GM23338 (cell line): Measurements from ENCODE around the gene MINAR1. TPM values are rescaled to one million over a fixed set of nuclear protein-coding genes. Genes with fewer than 3 reads are reported as not detected.

Source experiments
- ATAC-seq: fragments of 200-7000 bp; cut with Tn5 transposase; 3 replicates; pipeline ENCODE4 v1.9.1; 2020
- DNase-seq: peaks from one replicate; pipeline ENCODE4 v3.0.0-alpha.2; 2015; ENCODE audit warnings: low spot score
- H2AFZ ChIP-seq: fragments of 200-600 bp; sonication (generic); 2 replicates; pipeline ENCODE4 v1.8.0; 2016; ENCODE audit warnings: antibody characterized with exemption, mild to moderate bottlenecking, moderate library complexity
- H3F3A ChIP-seq: fragments of 200-600 bp; sonication (generic); replicated peaks from 2 replicates; pipeline ENCODE4 v1.8.0; 2017; ENCODE audit warnings: antibody characterized with exemption, mixed run types, low read depth
- H3K27ac ChIP-seq: fragments of 200-600 bp; sonication (generic); 2 replicates; pipeline ENCODE4 v1.6.1; 2016; ENCODE audit warnings: low read depth
- H3K27me3 ChIP-seq: fragments of 200-600 bp; sonication (generic); 2 replicates; pipeline ENCODE4 v1.8.0; 2016; ENCODE audit warnings: mild to moderate bottlenecking, mixed run types, moderate library complexity; ENCODE audit not compliant: insufficient read depth
- H3K36me3 ChIP-seq: fragments of 200-600 bp; sonication (generic); 2 replicates; pipeline ENCODE4 v1.8.0; 2016; ENCODE audit warnings: mild to moderate bottlenecking; ENCODE audit not compliant: insufficient read depth
- H3K4me1 ChIP-seq: fragments of 200-600 bp; sonication (generic); 2 replicates; pipeline ENCODE4 v1.8.0; 2016; ENCODE audit warnings: mild to moderate bottlenecking, moderate library complexity; ENCODE audit not compliant: insufficient read depth
- H3K4me2 ChIP-seq: fragments of 200-600 bp; sonication (generic); 2 replicates; pipeline ENCODE4 v1.7.1; 2017; ENCODE audit warnings: mixed run types
- H3K4me3 ChIP-seq: fragments of 200-600 bp; sonication (generic); 2 replicates; pipeline ENCODE4 v1.6.1; 2016; ENCODE audit warnings: mixed run types
- H3K79me2 ChIP-seq: fragments of 200-600 bp; sonication (generic); replicated peaks from 2 replicates; pipeline ENCODE4 v1.8.0; 2017; ENCODE audit warnings: mild to moderate bottlenecking; ENCODE audit not compliant: insufficient read depth
- H3K9me2 ChIP-seq: fragments of 200-600 bp; sonication (generic); 2 replicates; pipeline ENCODE4 v1.8.0; 2017; ENCODE audit not compliant: insufficient read depth
- H4K20me1 ChIP-seq: fragments of 200-600 bp; sonication (generic); replicated peaks from 2 replicates; pipeline ENCODE4 v1.8.0; 2017; ENCODE audit warnings: mild to moderate bottlenecking; ENCODE audit not compliant: insufficient read depth
- H3K27ac Mint-ChIP-seq: 2 replicates; pipeline ENCODE4 v1.8.0; 2020; ENCODE audit warnings: inconsistent platforms, mild to moderate bottlenecking, moderate library complexity, mixed read lengths
- H3K27me3 Mint-ChIP-seq: 3 replicates; pipeline ENCODE4 v1.8.0; 2022; ENCODE audit warnings: low read depth, mild to moderate bottlenecking, moderate library complexity, mixed read lengths, inconsistent platforms; ENCODE audit not compliant: insufficient read depth, poor library complexity
- H3K36me3 Mint-ChIP-seq: 3 replicates; pipeline ENCODE4 v1.8.0; 2021; ENCODE audit warnings: low read depth, mild to moderate bottlenecking, inconsistent platforms, moderate library complexity, mixed read lengths
- H3K4me1 Mint-ChIP-seq: 3 replicates; pipeline ENCODE4 v1.8.0; 2020; ENCODE audit warnings: mild to moderate bottlenecking, inconsistent platforms, mixed read lengths
- H3K4me3 Mint-ChIP-seq: 3 replicates; pipeline ENCODE4 v1.8.0; 2021; ENCODE audit warnings: moderate library complexity, mild to moderate bottlenecking, inconsistent platforms, mixed read lengths
- H3K9me3 Mint-ChIP-seq: 3 replicates; pipeline ENCODE4 v1.8.0; 2020; ENCODE audit warnings: moderate library complexity, mild to moderate bottlenecking, inconsistent platforms, mixed read lengths
- CREB1 ChIP-seq: fragments of 250-450 bp; sonication (Bioruptor Pico); IDR thresholded peaks from 2 replicates; pipeline ENCODE4 v1.5.0; 2020; ENCODE audit warnings: low read depth, mild to moderate bottlenecking, moderate library complexity
- JUNB ChIP-seq: IDR thresholded peaks from one replicate; pipeline ENCODE4 v1.6.1; 2016; ENCODE audit warnings: antibody characterized with exemption; ENCODE audit not compliant: unreplicated experiment
- POLR2AphosphoS5 ChIP-seq: IDR thresholded peaks from 2 replicates; pipeline ENCODE4 v1.6.1; 2016; ENCODE audit warnings: antibody characterized with exemption, low read depth
- STAT1 ChIP-seq: IDR thresholded peaks from one replicate; pipeline ENCODE4 v1.6.1; 2016; ENCODE audit warnings: antibody characterized with exemption; ENCODE audit not compliant: unreplicated experiment
- ZNF114 ChIP-seq: fragments of 250-450 bp; sonication (Bioruptor Pico); IDR thresholded peaks from 2 replicates; pipeline ENCODE4 v1.5.0; 2020; ENCODE audit warnings: mild to moderate bottlenecking, moderate library complexity
- ZNF331 ChIP-seq: fragments of 250-450 bp; sonication (Bioruptor Pico); IDR thresholded peaks from 2 replicates; pipeline ENCODE4 v1.5.0; 2020; ENCODE audit warnings: low read depth, mild to moderate bottlenecking, moderate library complexity
- polyA plus RNA-seq: library from polyadenylated mRNA; unstranded; fragments of >200 nt; fragmentation: Nextera tagmentation; extraction: Ambion mirVana; gene quantifications from 2 replicates; pipeline ENCODE4 v1.2.1, GENCODE V29; 2016
- total RNA-seq: library from RNA; depleted of rRNA; stranded (reverse); fragments of >200 nt; shearing (Covaris generic); gene quantifications from 2 replicates; pipeline ENCODE4 v1.2.3, GENCODE V29; 2014
- TF ChIP-seq, protein P1 (sequence below): IDR thresholded peaks from 2 replicates; pipeline ENCODE4 v1.6.1; 2016; ENCODE audit warnings: antibody characterized with exemption
- TF ChIP-seq, protein P2 (sequence below): fragments of 250-450 bp; sonication (Bioruptor Pico); IDR thresholded peaks from 2 replicates; pipeline ENCODE4 v1.5.0; 2020; ENCODE audit warnings: mild to moderate bottlenecking, moderate library complexity
- TF ChIP-seq, protein P3 (sequence below), 2 experiments: fragments of 200-600 bp in 1 of 2; sonication (generic) in 1 of 2; conservative IDR thresholded peaks; 2 replicates each; pipeline versions ENCODE4 v1.5.1 to v1.6.1; 2016 to 2017; ENCODE audit warnings: antibody characterized with exemption in 2 of 2, low read depth in 2 of 2, mild to moderate bottlenecking in 2 of 2, moderate library complexity in 1 of 2

The MINAR1 gene
- total and polyA plus RNA-seq, 2 experiments from 2014 or later, result 0.32 to 1.4 TPM

DNA sequence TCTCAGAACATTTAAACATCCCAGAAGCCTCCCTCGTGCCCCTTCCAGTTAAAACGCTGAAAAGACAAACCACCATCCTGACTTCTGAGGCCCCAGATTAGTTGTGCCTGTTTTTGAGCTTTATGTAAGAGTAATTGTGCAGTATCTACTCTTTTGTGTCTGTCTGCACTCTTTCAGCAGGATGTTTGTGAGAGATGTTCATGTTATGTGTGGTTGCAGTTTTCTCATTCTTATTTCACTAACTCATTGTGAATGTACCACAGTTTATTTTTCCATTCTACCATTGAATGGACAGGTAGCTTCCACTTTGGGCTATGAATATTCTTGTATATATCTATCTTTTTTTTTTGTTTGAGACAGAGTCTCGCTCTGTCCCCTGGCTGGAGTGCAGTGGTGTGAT, 40.3 kb downstream of the MINAR1 start:
- H3K4me1 ChIP-seq, result no peaks in the 10 kb centered on the region
- H3K9me2 ChIP-seq, result no peaks in the 10 kb centered on the region
- no peak overlapping the region for H3K27ac ChIP-seq
- H3K36me3 ChIP-seq, result no peaks in the 10 kb centered on the region
- H3K27me3 Mint-ChIP-seq, result no peaks in the 10 kb centered on the region
- H3K4me2 ChIP-seq, result no peak overlapping the region
- no peaks in the 10 kb centered on the region for H3K4me1 Mint-ChIP-seq
- no peaks in the 10 kb centered on the region for H3K79me2 ChIP-seq
- H3K36me3 Mint-ChIP-seq, result no peaks in the 10 kb centered on the region
- H3K4me3 Mint-ChIP-seq, result no peak overlapping the region
- no peaks in the 10 kb centered on the region for H3K9me3 Mint-ChIP-seq
- H2AFZ ChIP-seq, result no peak overlapping the region
- H3K27ac Mint-ChIP-seq, result no peak overlapping the region
- TF ChIP-seq, protein P1, sequence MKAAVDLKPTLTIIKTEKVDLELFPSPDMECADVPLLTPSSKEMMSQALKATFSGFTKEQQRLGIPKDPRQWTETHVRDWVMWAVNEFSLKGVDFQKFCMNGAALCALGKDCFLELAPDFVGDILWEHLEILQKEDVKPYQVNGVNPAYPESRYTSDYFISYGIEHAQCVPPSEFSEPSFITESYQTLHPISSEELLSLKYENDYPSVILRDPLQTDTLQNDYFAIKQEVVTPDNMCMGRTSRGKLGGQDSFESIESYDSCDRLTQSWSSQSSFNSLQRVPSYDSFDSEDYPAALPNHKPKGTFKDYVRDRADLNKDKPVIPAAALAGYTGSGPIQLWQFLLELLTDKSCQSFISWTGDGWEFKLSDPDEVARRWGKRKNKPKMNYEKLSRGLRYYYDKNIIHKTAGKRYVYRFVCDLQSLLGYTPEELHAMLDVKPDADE, result no peak
- no peak for TF ChIP-seq ZNF331 (CRISPR knock-in tag)
- TF ChIP-seq, protein P2, sequence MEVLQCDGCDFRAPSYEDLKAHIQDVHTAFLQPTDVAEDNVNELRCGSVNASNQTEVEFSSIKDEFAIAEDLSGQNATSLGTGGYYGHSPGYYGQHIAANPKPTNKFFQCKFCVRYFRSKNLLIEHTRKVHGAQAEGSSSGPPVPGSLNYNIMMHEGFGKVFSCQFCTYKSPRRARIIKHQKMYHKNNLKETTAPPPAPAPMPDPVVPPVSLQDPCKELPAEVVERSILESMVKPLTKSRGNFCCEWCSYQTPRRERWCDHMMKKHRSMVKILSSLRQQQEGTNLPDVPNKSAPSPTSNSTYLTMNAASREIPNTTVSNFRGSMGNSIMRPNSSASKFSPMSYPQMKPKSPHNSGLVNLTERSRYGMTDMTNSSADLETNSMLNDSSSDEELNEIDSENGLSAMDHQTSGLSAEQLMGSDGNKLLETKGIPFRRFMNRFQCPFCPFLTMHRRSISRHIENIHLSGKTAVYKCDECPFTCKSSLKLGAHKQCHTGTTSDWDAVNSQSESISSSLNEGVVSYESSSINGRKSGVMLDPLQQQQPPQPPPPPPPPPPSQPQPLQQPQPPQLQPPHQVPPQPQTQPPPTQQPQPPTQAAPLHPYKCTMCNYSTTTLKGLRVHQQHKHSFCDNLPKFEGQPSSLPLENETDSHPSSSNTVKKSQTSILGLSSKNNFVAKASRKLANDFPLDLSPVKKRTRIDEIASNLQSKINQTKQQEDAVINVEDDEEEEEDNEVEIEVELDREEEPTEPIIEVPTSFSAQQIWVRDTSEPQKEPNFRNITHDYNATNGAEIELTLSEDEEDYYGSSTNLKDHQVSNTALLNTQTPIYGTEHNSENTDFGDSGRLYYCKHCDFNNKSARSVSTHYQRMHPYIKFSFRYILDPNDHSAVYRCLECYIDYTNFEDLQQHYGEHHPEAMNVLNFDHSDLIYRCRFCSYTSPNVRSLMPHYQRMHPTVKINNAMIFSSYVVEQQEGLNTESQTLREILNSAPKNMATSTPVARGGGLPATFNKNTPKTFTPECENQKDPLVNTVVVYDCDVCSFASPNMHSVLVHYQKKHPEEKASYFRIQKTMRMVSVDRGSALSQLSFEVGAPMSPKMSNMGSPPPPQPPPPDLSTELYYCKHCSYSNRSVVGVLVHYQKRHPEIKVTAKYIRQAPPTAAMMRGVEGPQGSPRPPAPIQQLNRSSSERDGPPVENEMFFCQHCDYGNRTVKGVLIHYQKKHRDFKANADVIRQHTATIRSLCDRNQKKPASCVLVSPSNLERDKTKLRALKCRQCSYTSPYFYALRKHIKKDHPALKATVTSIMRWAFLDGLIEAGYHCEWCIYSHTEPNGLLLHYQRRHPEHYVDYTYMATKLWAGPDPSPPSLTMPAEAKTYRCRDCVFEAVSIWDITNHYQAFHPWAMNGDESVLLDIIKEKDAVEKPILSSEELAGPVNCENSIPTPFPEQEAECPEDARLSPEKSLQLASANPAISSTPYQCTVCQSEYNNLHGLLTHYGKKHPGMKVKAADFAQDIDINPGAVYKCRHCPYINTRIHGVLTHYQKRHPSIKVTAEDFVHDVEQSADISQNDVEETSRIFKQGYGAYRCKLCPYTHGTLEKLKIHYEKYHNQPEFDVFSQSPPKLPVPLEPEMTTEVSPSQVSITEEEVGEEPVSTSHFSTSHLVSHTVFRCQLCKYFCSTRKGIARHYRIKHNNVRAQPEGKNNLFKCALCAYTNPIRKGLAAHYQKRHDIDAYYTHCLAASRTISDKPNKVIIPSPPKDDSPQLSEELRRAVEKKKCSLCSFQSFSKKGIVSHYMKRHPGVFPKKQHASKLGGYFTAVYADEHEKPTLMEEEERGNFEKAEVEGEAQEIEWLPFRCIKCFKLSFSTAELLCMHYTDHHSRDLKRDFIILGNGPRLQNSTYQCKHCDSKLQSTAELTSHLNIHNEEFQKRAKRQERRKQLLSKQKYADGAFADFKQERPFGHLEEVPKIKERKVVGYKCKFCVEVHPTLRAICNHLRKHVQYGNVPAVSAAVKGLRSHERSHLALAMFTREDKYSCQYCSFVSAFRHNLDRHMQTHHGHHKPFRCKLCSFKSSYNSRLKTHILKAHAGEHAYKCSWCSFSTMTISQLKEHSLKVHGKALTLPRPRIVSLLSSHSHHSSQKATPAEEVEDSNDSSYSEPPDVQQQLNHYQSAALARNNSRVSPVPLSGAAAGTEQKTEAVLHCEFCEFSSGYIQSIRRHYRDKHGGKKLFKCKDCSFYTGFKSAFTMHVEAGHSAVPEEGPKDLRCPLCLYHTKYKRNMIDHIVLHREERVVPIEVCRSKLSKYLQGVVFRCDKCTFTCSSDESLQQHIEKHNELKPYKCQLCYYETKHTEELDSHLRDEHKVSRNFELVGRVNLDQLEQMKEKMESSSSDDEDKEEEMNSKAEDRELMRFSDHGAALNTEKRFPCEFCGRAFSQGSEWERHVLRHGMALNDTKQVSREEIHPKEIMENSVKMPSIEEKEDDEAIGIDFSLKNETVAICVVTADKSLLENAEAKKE (CRISPR knock-in tag), result no peak
- no peak for TF ChIP-seq ZNF114 (CRISPR knock-in tag)
- TF ChIP-seq CREB1 (CRISPR knock-in tag), result no peak
- TF ChIP-seq JUNB, result no peak
- no peak for TF ChIP-seq STAT1
- TF ChIP-seq POLR2AphosphoS5, result no peak
- TF ChIP-seq, protein P3, sequence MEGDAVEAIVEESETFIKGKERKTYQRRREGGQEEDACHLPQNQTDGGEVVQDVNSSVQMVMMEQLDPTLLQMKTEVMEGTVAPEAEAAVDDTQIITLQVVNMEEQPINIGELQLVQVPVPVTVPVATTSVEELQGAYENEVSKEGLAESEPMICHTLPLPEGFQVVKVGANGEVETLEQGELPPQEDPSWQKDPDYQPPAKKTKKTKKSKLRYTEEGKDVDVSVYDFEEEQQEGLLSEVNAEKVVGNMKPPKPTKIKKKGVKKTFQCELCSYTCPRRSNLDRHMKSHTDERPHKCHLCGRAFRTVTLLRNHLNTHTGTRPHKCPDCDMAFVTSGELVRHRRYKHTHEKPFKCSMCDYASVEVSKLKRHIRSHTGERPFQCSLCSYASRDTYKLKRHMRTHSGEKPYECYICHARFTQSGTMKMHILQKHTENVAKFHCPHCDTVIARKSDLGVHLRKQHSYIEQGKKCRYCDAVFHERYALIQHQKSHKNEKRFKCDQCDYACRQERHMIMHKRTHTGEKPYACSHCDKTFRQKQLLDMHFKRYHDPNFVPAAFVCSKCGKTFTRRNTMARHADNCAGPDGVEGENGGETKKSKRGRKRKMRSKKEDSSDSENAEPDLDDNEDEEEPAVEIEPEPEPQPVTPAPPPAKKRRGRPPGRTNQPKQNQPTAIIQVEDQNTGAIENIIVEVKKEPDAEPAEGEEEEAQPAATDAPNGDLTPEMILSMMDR (conservative IDR thresholded peaks at IDR 0.05; ENCODE audit: low read depth in 2 of 2), result no peak
- H3K27me3 ChIP-seq, result no peaks in the 10 kb centered on the region
- DNase-seq, result no peak
- no peak for ATAC-seq
- no peaks in the 10 kb centered on the region for H3F3A ChIP-seq
- no peak overlapping the region for H3K4me3 ChIP-seq
- H4K20me1 ChIP-seq, result no peaks in the 10 kb centered on the region
